Pons (tissue), 1 donor: ENCODE measurements around the gene CITED4.

ENCODE experiments used
- DNase-seq: peaks from one replicate; pipeline ENCODE4 v3.0.0-alpha.2; 2016; ENCODE audit warnings: low spot score

Gene CITED4

DNA sequence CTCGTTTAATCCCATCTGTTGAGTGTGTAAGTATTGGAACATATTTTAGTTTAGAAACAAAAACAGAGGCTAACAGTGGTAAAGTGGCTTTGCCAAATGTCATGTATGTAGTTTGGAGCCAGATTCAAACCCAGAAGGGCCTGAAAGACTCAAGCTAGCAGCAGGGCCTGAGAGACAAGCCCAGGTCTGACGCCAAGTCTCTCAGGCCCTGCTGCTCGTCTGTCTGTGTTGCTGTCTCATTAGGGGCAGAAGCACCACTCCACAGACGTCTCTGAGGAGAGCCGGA lies 8.3 kb downstream of the CITED4 start:
- DNase-seq: no peak

DNA sequence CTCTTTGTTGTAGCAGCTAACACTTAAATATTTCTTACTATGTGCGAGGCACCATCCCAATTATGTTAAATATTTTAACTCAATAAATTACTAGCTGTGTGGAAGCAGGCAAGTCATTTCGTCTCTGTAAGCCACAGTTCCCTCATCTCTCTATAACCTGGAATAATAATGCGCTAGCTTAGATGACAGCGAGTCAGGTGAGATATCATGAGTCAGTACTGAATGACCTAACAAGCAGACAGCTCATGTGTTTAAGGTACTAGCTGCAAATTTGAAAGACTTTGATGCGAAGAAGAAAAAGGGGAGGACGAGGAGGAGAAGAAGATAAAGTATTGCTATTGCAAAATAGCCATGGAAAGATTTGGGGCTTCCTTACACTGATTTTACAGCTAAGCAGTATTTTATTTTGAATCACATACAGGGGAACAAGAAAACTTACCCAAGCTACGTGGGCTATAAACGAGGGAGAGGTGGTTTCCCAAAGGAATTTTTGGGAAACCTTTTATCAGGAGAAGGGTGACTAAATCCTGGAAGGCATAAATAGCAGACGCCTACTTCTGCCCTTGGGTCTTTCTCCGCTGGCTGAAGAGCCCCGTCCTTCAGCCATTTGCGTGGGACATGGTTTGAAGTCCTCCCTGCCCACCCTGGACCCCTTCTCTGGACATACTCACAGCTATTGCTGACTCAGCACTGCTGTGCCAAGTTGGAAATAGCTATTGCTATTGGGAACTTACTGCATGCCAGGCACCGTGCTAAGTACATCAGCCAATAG lies 8.9 kb downstream of the CITED4 start:
- no peak for DNase-seq

DNA sequence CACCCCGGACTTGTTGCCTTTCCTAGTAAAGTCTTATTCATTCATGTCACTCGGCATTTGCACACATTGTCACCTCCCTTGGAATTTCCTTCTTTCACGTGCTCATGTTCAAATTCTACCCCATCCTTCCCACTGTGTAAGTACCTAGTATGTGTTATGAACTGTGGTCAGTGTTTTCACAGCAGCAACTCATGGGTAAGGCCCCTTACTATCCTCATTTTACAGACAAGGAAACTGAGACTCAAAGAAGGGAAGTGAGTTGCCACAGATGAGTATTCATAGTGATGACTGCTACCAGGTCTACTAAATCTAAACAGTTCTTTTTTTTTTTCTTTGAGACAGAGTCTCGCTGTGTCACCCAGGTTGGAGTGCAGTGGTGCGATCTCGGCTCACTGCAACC lies 10.5 kb downstream of the CITED4 start:
- no peak for DNase-seq

DNA sequence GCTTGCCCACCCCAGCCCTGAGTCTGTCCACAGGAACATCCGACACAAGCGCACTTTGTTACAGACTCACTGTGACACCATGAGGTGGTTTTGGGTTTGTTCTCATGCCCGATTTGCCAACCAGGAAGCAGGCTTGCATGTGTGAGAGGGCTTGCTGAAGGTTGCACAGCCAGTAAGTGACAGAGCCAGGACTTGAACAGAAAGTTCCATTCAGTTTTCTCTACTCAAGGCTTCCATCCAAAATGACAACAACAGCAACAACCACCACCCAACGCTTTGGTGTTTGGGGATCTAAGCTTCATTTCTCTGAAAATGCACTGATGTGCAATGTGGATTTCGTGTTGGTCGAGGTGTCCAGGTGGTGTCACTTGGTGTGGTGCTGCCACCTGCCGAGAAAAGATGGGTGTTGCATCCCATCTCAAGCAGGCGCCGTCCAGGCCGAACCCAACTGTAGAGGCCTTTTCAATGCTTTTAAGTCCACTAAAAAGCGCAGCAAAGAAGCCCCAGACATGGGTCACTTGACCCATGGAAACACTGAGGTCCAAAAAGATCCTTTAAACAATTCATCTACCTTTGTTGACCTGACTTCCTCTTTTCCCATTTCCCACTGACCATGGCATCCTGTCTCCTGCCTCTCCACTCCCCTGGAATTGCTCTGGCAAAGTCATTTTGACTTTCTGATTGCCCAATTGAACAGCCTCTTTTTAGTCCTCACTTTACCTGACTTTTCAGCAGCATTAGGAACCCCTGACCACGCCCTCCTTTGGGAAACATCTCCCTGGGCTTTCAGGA lies 12.2 kb downstream of the CITED4 start:
- peak; percentile 72 for DNase-seq

DNA sequence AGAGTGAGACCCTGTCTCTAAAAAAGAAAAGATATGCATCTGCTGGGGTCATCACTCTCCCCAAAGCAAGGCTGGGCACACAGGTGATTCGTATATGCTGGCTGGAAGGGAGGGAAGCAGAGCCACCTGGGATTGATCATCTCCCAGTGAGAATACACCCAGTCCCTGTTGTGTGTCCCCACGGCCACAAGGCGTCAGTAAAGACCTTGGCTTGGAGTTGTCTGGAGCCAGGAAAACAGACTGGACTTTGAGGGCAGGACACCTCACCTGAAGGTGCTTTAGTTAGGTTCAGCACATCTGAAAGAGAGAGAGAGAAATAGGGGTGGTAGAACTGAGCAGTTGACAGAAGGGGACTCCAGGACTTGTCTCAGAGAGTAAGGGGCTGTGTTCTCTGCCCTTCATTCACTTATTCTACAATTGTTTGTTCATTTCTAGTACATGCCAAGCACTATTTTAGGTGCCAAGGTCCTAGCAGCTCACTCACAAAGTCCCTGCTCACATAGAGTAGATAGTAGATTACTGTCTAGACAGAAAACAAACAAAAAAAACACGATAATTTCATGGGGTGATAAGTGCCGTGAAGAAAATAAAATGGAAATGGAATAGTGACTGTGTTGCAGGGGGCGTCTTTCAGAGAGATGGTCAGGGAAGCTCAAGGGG lies 13.5 kb downstream of the CITED4 start:
- peak; percentile 79 for DNase-seq

DNA sequence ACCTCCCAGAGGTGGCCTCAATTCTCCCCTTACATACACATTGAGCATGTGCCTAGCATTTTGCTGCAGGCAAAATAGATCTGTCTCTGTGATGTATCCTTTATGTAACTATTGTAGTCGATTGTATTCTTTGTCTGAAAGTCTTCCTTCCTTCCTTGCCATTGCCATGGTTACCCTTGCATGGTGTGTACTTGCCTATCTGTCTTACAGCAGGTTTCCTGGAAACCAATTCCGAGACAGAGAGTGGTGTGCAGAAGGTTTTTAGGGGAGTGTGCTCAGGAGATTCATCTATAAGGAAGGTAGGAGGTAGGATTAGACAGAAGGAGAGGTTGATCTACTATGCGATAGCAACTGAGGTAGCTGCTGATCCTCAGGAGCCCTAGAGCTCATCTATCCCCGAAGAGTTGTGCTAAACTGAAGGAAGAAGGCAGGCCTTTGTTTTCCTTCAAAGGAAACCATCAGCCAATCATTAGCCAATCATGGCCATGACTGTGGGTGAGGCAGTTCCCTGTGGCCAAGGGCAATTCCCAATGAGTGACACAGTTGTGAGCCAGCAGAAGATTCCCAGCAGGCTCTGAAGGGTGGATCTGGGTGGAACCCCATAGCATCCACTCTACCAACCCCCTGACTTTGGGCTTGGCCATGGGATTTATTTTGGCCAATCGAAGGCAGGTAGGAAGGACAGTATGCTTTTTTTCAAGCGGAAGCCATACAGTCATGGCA lies 15.0 kb downstream of the CITED4 start:
- DNase-seq: no peak

DNA sequence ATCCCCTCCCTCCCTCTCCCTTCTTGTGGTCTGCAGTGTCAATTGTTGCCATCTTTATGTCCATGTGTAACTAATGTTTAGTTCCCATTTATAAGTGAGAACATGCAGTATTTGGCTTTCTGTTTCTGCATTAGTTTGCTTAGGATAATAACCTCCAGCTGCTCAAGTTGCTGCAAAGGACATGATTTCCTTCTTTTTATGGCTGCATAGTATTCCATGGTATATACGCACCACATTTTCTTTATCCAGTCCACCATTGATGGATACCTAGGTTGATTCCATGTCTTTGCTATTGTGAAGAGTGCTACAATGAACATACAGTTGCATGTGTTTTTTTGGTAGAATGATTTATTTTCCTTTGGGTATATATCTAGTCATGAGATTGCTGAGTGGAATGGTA lies 16.3 kb downstream of the CITED4 start:
- no peak for DNase-seq

DNA sequence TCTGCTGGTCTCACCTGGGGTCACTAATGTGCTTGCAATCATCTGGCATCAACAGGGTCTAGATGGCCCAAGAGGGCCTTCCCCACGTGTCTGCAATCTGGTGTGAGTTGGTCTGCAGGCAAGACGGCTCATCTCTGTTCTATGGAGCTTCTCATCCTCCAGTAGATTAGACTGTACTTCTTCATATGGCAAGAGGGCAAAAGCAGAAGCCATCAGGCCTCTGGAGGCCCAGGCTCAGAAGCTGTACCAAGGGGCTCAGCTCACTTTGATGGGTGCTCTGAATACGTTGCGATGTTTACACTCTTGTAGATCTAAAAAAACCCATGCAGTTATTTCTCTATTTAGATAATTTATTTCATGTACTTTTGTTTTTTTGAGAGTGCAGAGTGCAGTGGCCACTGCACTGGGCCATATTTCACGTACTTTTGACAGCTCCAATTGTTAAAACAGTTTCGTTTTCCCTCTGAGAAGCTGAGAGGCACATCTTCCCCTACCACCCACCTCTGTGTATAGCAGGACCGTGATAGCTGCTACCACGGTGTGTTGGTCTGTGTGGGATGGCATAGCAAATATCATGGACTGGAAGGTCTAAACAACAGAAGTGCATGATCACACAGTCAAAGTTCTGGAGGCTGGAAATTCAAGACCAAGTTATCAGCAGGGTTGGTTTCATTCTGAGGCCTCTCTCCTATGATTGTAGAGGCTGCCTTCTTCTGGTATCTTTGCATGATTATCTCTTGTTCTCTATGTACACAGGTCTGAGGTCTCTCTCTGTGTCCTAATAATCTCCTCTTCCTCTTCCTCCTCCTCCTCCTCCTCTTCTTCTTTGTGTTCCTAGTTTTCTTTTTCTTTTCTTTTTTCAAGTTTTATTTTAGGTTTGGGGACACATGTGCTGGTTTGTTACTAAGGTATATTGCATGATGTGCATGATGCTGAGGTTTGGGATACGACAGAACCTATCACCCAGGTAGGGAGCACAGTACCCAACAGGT lies 17.0 kb downstream of the CITED4 start:
- DNase-seq: no peak

DNA sequence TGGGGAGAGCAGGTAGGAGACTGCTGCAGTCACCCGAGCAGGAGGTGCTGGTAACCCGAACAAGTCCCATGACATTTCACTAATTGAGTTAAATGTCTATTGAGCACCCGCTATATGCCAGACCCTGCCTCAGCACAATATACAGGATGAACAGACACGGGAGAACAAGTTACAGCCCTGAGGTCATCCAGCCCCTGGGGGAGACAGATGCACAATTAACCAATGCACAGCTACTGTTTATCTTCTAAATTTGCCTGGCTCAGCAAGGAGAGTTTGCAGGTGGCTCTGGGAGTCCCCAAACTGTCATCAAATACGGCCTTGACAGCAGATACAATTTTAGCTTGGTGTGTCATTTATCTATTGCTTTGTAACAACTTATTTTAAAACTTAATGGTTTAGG lies 18.1 kb downstream of the CITED4 start:
- DNase-seq: no peak

DNA sequence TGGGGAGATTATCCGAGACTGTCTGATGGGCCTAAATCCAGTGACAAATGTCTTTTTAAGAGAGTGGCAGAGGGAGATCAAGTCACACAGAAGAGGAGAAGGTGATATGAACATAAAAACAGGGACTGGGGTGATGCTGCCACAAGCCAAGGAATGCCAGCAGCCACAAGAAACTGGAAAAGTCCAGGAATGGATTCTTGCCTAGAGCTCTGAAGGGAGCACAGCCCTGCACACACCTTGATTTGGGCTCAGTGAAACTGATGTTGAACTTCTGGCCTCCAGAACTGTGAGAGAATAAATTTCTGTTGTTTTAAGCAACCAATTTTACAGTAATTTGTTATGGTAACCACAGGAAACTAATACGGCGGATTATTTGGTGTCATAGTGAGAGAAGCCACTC lies 19.5 kb downstream of the CITED4 start:
- no peak for DNase-seq

DNA sequence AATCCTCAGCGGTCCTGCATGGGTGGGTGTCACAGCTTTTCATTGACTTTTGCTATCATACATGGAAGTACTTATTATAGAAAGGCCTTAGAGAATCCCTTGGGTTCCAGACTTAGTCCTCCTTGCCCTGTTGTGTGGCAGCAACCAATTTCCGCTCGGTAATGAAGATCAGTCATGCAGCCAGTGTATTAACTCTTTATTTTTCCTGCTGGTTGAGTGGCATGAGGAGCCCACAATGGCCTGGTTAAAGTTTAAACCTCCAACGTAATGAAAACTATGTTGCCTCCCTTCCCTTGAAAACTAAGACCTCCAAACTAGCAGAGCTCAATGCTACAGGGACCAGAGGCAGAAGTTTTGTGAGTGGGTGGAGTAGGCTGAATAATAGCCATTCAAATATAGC lies 20.0 kb downstream of the CITED4 start:
- DNase-seq: no peak

DNA sequence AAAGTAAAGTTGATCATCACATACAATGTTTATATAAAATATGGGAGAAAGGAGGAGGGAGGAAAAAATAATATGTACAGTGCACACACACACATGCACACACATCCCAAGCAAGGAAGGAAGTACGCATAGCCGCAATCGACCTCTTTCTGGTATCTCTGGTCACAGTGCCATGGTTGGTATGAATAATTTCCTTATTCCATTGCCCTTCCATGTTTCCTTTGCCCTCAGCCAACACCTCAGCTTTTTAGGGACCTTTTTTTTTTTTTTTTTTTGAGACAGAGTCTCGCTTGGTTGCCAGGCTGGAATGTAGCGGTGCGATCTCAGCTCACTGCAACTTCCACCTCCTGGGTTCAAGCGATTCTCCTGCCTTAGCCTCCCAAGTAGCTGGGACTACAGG lies 20.6 kb downstream of the CITED4 start:
- no peak for DNase-seq

DNA sequence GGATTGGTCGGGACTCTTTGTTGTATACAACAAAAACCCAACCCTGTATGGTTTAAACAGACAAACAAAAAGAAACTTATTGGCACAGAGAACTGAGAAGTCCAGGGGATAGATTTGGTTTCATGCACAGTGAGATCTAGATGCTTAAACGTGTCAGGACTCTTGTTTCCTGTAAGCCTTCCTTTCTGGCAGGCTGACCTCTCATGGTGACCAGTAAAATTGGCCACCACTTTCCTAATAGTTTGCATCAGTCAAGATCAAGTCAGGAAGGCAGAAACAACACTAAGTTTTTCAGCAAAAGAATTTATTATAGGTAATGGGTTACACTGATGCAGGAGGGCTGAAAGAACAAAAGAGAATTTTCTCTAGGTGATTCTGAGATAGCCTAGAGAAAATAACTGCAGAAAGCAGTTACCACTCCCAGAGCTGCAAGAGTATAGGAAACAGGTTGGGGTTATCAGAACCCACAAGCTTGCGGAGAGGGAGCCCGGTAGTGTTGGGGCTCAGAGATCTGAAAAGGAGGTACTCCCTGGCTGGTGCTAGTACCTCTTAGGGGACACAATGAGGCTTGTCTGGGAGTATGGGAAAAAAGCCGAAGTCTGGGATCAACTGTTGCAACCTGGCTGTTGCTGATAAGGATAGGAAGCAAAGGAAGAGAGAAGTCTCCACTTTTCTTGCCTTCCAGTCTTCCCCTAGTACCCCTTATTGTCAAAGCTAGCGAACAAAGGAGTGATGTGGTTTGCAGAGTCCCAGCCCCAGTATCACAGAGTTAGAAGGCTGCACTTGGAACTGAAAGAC lies 21.4 kb downstream of the CITED4 start:
- no peak for DNase-seq

DNA sequence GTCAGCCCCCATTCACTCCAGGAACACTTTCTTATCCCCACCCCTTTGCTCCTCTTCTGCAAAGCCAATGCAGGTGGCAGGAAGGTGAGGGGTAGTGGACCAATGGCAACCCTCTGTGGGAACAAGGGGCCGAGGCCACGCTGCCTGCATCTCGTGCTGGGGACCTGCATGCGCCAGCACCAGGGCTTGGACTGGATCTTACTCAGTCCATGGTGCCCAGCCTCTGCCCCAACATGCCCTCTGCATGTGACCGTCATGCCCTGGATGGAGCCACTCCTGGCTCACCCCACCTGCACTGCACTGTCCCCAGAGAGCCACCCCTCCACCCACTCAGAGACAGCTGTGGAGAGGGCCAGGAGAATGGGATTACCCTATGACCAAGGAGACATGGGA lies 22.2 kb downstream of the CITED4 start:
- no peak for DNase-seq

DNA sequence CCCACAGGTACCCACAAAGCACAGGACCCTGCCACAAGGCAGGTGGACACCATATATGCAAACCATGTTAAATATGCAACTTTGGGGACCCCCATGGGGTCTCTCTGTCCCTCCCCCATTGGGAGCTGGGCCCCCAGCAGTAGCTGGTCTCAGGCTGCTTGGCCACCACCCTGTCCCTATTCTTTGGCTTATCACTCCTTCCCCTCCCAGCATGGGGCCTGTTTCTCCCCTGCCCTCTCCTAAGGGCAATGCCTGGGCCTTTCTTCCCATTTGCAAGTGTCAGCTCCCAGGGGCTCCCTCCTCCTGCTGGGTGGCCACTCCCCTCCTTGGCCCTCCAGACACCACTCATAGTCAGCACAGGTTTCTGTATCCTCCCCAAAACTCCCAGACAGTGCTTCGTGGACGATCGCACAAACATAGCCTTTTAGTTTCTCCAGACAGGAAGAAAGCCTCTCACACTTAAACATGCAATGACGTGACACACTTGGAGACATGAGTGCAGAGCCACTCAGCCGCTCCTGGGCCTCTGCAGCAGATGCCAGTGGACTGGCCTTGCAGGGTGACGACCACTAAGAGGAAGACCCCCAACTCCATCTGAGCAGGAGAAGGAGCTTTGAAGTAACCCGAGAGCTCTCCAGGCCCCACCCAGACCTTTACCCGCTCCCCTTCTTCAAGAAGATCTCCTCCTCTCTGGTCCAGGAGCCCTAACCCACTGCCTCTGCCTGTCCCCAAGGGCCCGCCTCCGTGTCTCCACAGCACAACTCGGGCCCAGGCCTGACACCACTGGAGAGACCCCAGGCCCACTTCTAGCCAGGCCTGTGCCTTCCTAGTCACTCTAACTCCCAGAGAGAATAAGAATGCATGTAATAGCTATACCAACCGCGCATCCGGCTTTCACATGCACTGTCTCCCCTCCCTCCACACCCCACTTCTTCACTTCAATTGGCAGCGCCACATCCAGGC lies 22.9 kb downstream of the CITED4 start:
- no peak for DNase-seq

DNA sequence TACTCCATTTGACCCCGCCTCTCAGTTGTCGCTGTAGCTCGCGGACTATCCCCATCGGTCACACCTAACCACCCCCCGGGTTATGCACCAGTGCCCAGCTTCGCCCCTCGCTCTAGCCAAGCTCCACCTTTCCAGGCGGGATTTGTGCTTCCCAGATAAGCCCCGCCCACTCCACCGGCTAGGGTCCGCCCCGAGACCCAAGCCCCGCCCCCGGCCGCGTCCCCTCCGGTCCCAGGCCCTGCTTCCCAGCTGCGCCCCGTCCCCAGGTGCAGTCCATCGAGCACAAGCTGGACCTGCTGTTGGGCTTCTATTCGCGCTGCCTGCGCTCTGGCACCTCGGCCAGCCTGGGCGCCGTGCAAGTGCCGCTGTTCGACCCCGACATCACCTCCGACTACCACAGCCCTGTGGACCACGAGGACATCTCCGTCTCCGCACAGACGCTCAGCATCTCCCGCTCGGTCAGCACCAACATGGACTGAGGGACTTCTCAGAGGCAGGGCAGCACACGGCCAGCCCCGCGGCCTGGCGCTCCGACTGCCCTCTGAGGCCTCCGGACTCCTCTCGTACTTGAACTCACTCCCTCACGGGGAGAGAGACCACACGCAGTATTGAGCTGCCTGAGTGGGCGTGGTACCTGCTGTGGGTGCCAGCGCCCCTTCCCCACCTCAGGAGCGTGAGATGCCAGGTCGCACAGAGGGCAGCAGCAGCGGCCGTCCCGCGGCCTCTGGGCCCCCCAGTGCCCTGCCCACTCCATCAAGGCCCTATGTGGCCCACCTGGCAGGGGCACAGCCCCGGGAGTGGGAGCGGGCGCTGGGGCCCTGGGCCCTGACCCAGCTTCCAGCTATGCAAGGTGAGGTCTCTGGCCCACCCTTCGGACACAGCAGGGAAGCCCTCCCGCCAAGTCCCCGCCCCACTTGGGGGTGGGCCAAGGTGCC lies 23.9 kb downstream of the CITED4 start:
- DNase-seq: no peak

DNA sequence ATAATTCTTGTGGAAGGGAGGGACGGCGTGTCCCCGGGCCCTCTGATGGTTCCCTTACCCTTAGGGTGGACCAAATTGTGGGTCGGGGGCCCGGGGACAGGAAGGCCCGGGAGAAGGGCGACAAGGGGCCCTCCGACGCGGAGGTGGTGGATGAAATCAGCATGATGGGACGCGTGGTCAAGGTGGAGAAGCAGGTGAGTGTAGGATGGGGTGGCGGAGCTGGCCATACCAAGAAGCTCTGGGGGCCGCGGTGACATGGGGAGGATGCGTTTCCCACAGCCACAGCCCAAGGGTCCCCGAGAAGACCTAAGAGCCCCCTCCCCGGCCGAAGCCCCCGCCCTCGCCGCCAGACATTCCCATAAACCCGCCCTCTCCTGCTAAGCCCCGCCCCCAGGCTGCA lies 24.6 kb downstream of the CITED4 start:
- no peak for DNase-seq

DNA sequence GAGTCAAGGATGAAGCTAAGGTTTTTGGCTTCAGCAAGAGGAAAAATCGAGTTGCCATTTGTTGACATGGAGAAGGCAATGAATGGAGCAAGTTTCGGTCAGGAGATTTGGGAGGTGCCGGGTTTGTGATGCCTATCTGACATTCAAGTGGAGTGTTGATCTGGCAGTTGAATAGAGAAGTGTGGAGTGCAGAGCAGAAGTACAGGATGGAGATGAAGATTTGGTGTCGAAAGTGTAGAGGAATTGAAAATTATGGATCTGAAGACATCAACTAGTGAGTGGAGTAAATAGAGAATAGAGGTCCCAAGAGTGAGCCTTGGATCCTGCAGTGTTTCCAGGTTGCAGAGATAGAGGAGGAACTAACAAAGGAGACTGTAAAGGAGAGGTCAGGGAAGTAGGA lies 25.9 kb downstream of the CITED4 start:
- DNase-seq: no peak
